OCI-LY7 (cell line): ENCODE data around the gene TFAP2B. TPM values are rescaled to one million over a fixed set of nuclear protein-coding genes. Genes with fewer than 3 reads are reported as not detected.

Experiments
- BruUV-seq: library from RNA; stranded (reverse); fragments of 400-500 nt; replicated peaks from 2 replicates; lab custom pipeline; 2021; lab: Mats Ljungman, UMichigan
- CTCF ChIA-PET: fragments of 300-600 bp; sonication (Branson Sonifier 250); formaldehyde crosslinking; loops from one replicate; lab custom pipeline; 2022; ENCODE audit warnings: antibody characterized with exemption; ENCODE audit not compliant: unreplicated experiment; lab: Charles Lee
- POLR2A ChIA-PET: fragments of 300-600 bp; sonication (Branson Sonifier 250); formaldehyde crosslinking; loops from one replicate; lab custom pipeline; 2022; ENCODE audit warnings: antibody characterized with exemption; lab: Charles Lee
- DNase-seq: peaks from one replicate; pipeline ENCODE4 v3.0.0-alpha.2; 2015; ENCODE audit warnings: low spot score
- H2AFZ ChIP-seq: fragments of 200-600 bp; sonication (generic), shearing (Covaris generic); 2 replicates; pipeline ENCODE4 v1.6.1; 2014; ENCODE audit warnings: mild to moderate bottlenecking, antibody characterized with exemption, low read length, moderate library complexity
- H3K27ac ChIP-seq: fragments of 200-600 bp; sonication (generic); 2 replicates; pipeline ENCODE4 v1.5.1; 2014; ENCODE audit warnings: mixed run types, low read depth, mild to moderate bottlenecking, moderate library complexity, low read length, inconsistent platforms; ENCODE audit not compliant: poor library complexity, severe bottlenecking
- H3K36me3 ChIP-seq: fragments of 200-600 bp; sonication (generic); 2 replicates; pipeline ENCODE4 v1.6.1; 2014; ENCODE audit warnings: mild to moderate bottlenecking, antibody characterized with exemption, low read length, moderate library complexity, mixed read lengths; ENCODE audit not compliant: insufficient read depth
- H3K4me1 ChIP-seq: fragments of 200-600 bp; sonication (generic); 2 replicates; pipeline ENCODE4 v1.5.1; 2014; ENCODE audit warnings: mild to moderate bottlenecking, low read length; ENCODE audit not compliant: insufficient read depth, poor library complexity, severe bottlenecking
- H3K4me2 ChIP-seq: fragments of 200-600 bp; sonication (generic); 2 replicates; pipeline ENCODE4 v1.6.1; 2014; ENCODE audit warnings: mild to moderate bottlenecking, low read length
- H3K4me3 ChIP-seq: fragments of 200-600 bp; sonication (generic); 2 replicates; pipeline ENCODE4 v1.5.1; 2014; ENCODE audit warnings: mild to moderate bottlenecking, low read depth, low read length; ENCODE audit not compliant: poor library complexity, severe bottlenecking
- H3K79me2 ChIP-seq: fragments of 200-600 bp; sonication (generic); 2 replicates; pipeline ENCODE4 v1.6.1; 2016; ENCODE audit warnings: low read depth, mild to moderate bottlenecking, low read length, moderate library complexity, mixed read lengths; ENCODE audit not compliant: insufficient read depth
- H3K9me2 ChIP-seq: fragments of 200-600 bp; sonication (generic); 2 replicates; pipeline ENCODE4 v1.6.1; 2016; ENCODE audit warnings: mild to moderate bottlenecking, low read length, mixed read lengths; ENCODE audit not compliant: insufficient read depth
- H3K9me3 ChIP-seq: fragments of 200-600 bp; sonication (generic); 2 replicates; pipeline ENCODE4 v1.6.1; 2014; ENCODE audit warnings: mild to moderate bottlenecking, mixed run types, low read length, mixed read lengths
- H4K20me1 ChIP-seq: fragments of 200-600 bp; sonication (generic); 2 replicates; pipeline ENCODE4 v1.6.1; 2014; ENCODE audit warnings: mild to moderate bottlenecking, antibody characterized with exemption, low read length, moderate library complexity, mixed read lengths; ENCODE audit not compliant: insufficient read depth
- CTCF ChIP-seq: fragments of 200-600 bp; sonication (generic); conservative IDR thresholded peaks from 2 replicates; pipeline ENCODE4 v1.5.1; 2014; ENCODE audit warnings: mild to moderate bottlenecking, antibody characterized with exemption, low read length, moderate library complexity, mixed read lengths
- EZH2phosphoT487 ChIP-seq: fragments of 200-600 bp; sonication (generic); IDR thresholded peaks from 2 replicates; pipeline ENCODE4 v1.6.1; 2018; ENCODE audit warnings: low read depth, borderline replicate concordance, mild to moderate bottlenecking, mixed run types, antibody characterized with exemption, low read length, moderate library complexity, mixed read lengths
- intact Hi-C: fragments of 100-400 bp; cut with micrococcal nuclease; formaldehyde crosslinking; loops from one replicate; pipeline ENCODE4 v1.10.0; 2022; ENCODE audit not compliant: unreplicated experiment
- total RNA-seq, 2 experiments: library from RNA; depleted of rRNA in 1 of 2; stranded (reverse); fragments of >200 nt in 1 of 2; shearing (Covaris generic) in 1 of 2; gene quantifications; 2 replicates each; pipeline ENCODE4 v1.2.3, GENCODE V29; 2014 to 2022

Gene TFAP2B
- total RNA-seq, 2 experiments from 2014 or later = not detected

DNA sequence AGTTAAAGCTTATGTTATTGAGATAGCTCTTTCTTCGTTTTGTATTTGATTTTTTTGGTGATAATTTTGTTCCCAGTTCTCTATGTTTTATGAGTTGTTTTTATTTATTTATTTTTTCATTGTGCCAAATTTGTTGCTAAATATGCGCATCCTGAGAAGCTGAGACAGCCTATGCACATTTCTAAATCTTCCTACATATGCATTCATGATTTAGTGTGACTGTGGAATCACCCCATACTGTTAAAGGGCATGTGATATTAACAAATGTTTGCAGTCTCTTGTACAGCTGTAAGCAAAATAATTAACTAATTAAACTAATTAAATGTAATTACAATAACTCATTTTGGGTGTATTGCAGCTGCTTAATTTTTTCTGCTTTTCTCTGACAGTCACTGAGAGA, 10.4 kb downstream of the TFAP2B start:
- Histone ChIP-seq H3K36me3 (no peaks in the 10 kb centered on the region), H2AFZ (no peak overlapping the region), H3K27ac (no peak overlapping the region), H3K4me3 (no peak overlapping the region), H3K4me2 (no peak overlapping the region), H3K4me1 (no peaks in the 10 kb centered on the region), H3K9me3 (no peaks in the 10 kb centered on the region), H3K9me2 (no peaks in the 10 kb centered on the region), H3K79me2 (no peaks in the 10 kb centered on the region), H4K20me1 (no peaks in the 10 kb centered on the region)
- DNase-seq = no peak
- intact Hi-C loops = no loop called here
- BruUV-seq = no TSS peak
- TF ChIP-seq EZH2phosphoT487 (no peak), CTCF (no peak)
- ChIA-PET POLR2A (no interaction called here), CTCF (no interaction called here)

DNA sequence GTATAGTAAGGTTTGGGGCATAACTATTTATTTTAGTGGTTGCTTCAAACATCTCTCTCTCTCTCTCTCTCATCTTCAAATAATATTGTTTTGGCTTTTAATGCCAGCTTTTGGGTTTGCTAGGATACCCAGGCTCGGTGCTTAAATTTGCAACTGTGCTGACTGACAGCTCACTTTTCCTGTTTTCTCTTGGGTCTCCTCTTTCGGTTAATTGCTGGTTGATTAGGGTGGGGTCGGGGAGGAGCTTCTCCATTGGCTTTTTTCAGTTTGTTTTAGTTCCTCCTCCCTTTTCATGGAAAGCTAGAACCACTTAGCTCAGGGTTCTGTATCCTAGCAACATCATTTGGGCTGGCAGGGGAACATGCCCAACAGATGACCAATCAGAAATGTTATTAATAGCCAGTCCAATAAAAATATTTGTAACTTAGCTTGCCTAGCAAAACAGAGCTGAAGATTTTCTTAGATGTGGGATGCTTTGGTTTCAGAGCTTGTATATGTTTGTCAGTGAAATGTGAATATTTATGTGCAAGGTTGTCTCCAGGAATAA, 11.3 kb downstream of the TFAP2B start:
- H3K4me3 ChIP-seq = no peak overlapping the region
- intact Hi-C loops = no loop called here
- BruUV-seq = no TSS peak
- H3K4me2 ChIP-seq = no peak overlapping the region
- H4K20me1 ChIP-seq = no peaks in the 10 kb centered on the region
- no peaks in the 10 kb centered on the region for H3K36me3 ChIP-seq
- H3K4me1 ChIP-seq = no peaks in the 10 kb centered on the region
- no peak overlapping the region for H2AFZ ChIP-seq
- no peaks in the 10 kb centered on the region for H3K79me2 ChIP-seq
- H3K9me3 ChIP-seq = no peaks in the 10 kb centered on the region
- ChIA-PET CTCF (no interaction called here), POLR2A (interaction anchor here (0.8 kb wide), 1 partner anchor 94 kb away, joined by 3 read pairs; no protein-coding TSS in a partner anchor)
- no peak for DNase-seq
- TF ChIP-seq EZH2phosphoT487 = no peak
- TF ChIP-seq CTCF = no peak
- no peaks in the 10 kb centered on the region for H3K9me2 ChIP-seq
- H3K27ac ChIP-seq = no peak overlapping the region

DNA sequence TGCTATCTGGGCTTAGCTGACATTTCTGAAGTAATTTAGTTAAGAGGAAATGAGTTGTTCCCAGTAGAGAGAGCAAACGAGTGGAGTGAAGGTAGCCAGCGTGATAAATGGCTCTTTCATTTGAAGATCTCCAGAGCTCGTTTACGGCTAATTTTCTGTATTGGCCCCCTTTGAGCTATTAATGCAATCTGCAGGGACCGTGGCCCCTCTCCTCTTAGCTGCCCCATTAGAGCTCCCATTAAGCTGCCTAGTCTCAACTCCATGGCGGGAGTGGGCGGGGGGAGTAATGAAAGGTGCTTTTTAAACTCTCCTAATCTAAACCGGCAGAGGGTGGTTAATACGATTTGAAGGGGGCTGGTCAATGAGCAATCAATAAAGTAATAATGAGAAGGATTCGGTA, 12.5 kb downstream of the TFAP2B start:
- H3K27ac ChIP-seq = no peak overlapping the region
- no peaks in the 10 kb centered on the region for H3K4me1 ChIP-seq
- no peaks in the 10 kb centered on the region for H3K36me3 ChIP-seq
- no peaks in the 10 kb centered on the region for H3K9me2 ChIP-seq
- CTCF ChIA-PET = no interaction called here
- H3K4me2 ChIP-seq = no peak overlapping the region
- no TSS peak for BruUV-seq
- intact Hi-C loops = no loop called here
- H3K9me3 ChIP-seq = no peaks in the 10 kb centered on the region
- H4K20me1 ChIP-seq = no peaks in the 10 kb centered on the region
- no peak for TF ChIP-seq CTCF
- no peak for TF ChIP-seq EZH2phosphoT487
- DNase-seq = no peak
- H2AFZ ChIP-seq = no peak overlapping the region
- H3K79me2 ChIP-seq = no peaks in the 10 kb centered on the region
- H3K4me3 ChIP-seq = no peak overlapping the region
- POLR2A ChIA-PET = interaction anchor here (0.9 kb wide), 1 partner anchor 50 kb away, joined by 3 read pairs; no protein-coding TSS in a partner anchor
